GOT3 (cell line): ENCODE data around the gene CDO1.
"Not testable (repeated sequence)": the region's sequence is repeated elsewhere in the genome, so short reads cannot be mapped to it uniquely, and the experiment has no call there.

Experiments
- DNase-seq: peaks from one replicate; lab custom pipeline; 2025; ENCODE audit warnings: mixed read lengths; lab: John Stamatoyannopoulos, UW

The CDO1 gene

GRCh38 chr5:115829913-115830312, 13.5 kb upstream of the CDO1 start:
- DNase-seq: no peak

GRCh38 chr5:115825948-115826347, 9.5 kb upstream of the CDO1 start:
- DNase-seq: no peak

DNA sequence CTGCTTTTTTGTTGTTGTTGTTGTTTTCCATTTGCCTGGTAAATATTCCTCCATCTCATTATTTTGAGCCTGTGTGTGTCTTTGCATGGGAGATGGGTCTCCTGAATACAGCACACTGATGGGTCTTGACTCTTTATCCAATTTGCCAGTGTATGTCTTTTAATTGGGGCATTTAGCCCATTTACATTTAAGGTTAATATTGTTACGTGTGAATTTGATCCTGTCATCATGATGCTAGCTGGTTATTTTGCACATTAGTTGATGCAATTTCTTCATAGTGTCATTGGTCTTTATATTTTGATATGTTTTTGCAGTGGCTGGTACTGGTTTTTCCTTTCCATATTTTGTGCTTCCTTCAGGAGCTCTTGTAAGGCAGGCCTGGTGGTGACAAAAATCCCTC, 8.5 kb upstream of the CDO1 start:
- not testable (repeated sequence) for DNase-seq

DNA sequence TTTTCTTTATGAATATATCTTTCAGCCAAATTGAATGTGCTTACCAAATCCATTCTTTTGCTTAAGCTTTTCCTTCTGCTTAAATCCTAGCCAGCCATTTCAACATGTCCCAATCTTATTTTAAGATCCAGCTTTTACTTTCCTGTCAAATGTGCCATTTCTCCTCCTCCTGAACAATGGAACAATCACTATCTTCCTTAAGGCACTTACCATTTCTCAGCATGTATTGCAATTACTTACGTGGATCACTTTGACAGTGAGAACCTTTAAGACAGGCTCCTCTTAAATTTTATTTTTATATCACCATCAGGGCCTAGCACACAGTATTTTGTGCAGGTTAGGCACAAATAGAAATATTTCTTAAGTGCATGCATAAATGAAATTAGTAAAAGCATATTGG, 4.4 kb upstream of the CDO1 start:
- no peak for DNase-seq

DNA sequence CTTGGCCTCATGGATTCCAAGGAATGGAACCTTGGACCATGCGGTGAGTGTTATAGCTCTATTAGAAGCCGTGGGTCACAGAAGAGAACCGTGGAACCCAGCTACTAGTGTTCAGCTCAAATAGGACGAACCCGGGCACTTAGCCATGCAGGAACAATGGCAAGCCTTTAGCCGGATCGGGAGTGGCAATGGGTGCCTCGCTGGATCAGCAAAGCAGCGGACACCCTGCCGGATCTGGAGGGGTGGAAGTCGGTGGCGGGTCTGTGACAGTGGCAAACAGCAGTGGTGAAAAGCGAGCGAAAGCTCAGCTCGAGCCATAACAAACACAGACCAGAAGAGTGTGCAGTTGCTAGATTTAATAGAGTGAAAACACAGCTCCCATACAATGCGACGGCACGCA, 2.4 kb upstream of the CDO1 start:
- no peak for DNase-seq

GRCh38 chr5:115817386-115817785, 927 bp upstream of the CDO1 start:
- no peak for DNase-seq

GRCh38 chr5:115815693-115816225, 700 bp downstream of the CDO1 start:
- no peak for DNase-seq

GRCh38 chr5:115815006-115815692, 1.3 kb downstream of the CDO1 start:
- DNase-seq: no peak

GRCh38 chr5:115813719-115814118, 2.7 kb downstream of the CDO1 start:
- no peak for DNase-seq

GRCh38 chr5:115812372-115812771, 4.1 kb downstream of the CDO1 start:
- DNase-seq: no peak

- DNase-seq: no peak
Observed at GRCh38 chr5:115811406-115811805, 5.1 kb downstream of the CDO1 start.

DNA sequence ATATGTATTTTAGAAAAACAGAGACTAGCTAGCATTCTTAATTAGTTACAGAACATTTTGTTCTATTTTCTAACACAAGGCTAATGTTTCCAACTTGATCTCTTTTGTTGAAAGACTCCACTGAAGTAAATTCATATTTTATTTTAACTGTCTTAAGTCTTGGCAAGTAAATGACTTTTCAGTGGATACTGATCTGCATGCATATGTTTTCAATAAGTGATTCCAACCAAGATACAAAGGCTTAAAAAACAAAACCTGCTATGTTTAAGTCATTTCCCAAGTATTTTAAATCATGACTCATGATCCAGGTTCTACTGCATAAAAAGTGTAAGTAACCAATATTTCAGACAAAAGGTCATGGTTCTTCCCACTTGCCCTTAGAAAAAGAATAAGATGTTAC, 5.7 kb downstream of the CDO1 start:
- no peak for DNase-seq

DNA sequence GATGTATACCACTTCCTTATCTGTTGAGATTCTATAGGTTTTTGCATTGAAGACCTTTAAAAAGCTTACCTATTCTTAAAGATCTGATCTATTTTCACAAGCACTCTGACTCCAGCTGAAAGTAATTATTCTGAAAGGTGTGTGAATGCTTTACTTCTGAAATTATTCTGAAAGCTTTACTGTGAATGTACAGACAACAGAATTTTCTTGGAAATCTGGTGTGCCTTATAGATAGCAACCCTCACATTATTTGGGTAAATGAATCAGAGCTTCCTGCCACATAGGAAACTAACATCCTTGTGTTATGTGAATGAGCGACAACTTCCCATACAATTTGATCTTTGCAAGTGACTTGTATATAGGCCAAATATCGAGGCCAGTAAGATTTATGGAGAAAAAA, 6.5 kb downstream of the CDO1 start:
- no peak for DNase-seq

GRCh38 chr5:115808066-115808465, 8.4 kb downstream of the CDO1 start:
- not testable (repeated sequence) for DNase-seq

DNA sequence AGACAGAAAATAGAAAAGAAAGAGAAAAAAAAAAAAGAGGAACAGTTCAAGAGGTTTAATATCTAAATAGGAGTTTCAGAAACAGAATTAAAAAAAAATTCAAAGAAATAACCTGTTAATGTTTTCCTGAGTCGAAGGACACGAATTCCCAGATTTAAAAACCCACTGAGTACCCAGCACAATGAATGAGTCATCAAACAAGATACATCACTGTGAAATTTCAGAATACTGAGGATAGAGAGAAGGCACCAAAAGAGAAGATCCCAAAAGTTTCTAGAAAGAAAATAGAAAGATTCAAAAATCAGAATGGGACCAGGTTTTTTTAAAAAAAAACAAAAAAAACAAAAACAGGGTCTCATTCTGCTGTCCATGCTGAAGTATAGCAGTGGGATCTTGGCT, 8.8 kb downstream of the CDO1 start:
- no peak for DNase-seq

DNA sequence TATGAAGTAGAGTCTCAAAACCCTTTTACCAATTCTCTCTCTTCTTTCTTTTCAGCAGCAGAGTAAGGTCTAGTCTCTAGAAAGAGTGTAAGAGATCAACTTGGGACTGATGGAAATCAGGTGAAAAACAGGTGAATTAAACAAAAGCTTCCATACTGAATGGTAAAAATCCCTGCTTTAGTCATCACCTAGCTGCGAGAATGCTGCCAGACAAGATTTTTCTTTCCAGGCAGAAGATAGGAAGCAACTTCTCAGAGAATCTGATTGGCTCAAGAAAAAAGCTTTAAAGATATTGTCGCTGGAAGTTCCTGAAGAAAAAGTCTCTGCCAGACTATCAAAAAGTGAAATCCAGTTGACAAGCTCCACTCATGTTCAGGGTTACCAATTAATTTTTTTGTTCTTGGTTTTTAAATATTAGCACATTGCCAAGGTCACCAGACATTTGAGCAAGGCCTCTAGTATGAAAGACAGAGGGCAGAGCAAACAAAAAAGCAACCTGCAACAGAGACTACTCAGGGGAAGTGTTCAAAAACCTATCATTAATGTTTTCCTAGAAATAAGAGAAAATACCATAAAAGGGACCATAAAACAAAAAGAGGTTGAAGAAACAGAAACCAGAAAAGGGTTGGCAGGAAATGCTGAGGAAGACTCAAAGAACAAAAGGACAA, 9.3 kb downstream of the CDO1 start:
- no peak for DNase-seq

GRCh38 chr5:115801984-115802383, 14.5 kb downstream of the CDO1 start:
- no peak for DNase-seq

GRCh38 chr5:115801152-115801551, 15.3 kb downstream of the CDO1 start:
- DNase-seq: no peak

DNA sequence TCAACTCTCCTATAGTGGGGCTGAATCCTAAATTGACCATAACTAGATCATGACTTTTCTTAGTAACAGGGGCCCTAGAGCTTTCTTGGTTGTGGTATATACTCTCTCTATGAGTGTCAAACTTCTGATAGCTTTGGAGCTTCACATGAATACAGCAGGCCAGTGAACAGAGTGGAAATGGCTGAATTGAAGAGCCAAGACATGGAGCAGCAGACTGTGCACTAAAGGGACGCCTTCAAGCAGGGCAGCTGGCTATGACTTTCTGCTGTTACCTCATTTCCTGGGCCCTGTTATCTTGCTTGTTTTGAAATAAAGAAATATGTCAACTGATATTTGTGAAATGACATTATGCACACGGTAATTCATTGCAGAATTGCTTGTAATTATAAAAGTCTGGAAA, 16.4 kb downstream of the CDO1 start:
- no peak for DNase-seq

- DNase-seq: no peak
Observed at GRCh38 chr5:115798252-115798651, 18.2 kb downstream of the CDO1 start.

DNA sequence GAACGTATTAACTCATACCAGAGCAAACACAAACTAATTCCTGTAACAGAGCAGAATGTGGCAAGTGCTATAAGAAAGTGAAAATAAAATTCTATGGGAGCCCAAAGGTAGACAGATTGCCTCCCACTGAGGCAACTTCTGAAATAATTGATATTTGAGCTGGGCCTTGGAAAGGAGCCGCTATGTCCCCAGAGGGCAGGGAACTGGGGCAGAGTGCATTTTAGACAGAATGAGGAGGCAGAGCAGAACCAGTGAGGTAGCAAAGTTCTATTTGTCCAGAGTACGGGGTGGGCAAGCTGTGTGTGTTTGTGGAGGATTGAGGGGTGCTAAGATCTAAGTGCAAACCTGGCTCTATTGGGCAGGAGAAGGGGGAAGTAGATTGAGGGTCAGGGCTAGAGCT, 19.8 kb downstream of the CDO1 start:
- no peak for DNase-seq

DNA sequence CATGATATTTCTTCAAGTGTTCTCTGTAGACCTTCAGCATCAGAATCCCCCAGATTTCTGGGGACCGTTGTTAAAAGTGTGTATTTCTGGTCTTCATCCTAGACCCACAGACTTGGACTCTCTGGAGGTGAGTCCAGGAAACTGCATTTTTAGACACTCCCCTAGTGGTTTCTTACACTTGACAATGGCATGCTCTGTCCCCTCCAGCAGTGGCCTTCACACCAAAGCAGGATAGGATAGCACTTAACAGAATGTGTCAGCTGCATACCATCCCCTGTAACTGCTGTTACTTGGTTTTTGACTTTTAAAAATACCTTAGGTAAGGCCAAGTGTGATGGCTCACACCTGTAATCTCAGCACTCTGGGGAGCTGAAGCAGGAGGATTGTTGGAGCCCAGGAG, 20.8 kb downstream of the CDO1 start:
- no peak for DNase-seq

DNA sequence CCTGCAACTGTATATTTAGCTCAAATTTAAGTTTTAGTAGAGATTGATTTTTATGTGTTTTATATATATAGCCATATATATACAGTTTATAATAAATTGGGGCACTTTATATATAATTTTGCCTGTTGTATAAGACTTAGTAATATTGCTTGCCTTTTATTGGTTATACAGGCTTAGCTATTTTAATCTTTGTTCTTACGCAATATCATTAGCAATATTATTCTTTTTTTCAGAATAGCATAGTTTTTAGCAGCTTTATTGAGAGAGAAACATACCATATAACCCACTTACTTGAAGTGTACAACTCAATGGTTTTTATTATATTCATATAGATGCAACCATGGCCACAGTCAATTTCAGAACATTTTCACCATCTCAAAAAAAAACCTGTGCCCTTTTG, 28.0 kb downstream of the CDO1 start:
- no peak for DNase-seq

DNA sequence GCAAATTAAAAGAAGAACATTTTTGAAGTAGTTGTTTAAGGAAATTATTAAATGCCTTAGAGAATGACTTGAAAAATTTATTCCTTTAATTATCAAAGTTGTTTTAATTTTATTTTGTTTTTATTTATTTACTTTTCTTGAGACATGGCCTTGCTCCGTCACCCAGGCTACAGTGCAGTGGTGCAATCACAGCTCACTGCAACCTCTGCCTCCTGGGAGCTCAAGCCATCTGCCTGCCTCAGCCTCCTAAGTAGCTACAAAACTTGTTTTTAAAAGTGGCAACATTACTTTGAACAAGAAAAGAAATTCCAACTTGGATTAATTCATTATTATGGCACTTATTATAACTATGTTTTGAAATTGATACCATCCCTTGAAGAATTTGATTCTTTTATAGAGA, 29.0 kb downstream of the CDO1 start:
- no peak for DNase-seq
